Osteoblast (primary cell): ENCODE data around the gene EEF2. TPM values are rescaled to one million over a fixed set of nuclear protein-coding genes. Genes with fewer than 3 reads are reported as not detected.

ENCODE experiments used
- DNase-seq: peaks from one replicate; pipeline ENCODE4 v3.0.0; 2011; ENCODE audit warnings: low spot score, mixed read lengths; ENCODE audit not compliant: insufficient read length; ENCODE audit errors: missing footprints
- H2AFZ ChIP-seq: 2 replicates; pipeline ENCODE4 v1.6.0; 2011; ENCODE audit warnings: mild to moderate bottlenecking, low read length
- H3K27ac ChIP-seq: 2 replicates; pipeline ENCODE4 v1.5.1; 2011; ENCODE audit warnings: mild to moderate bottlenecking, low read depth, low read length, moderate library complexity
- H3K27me3 ChIP-seq: 2 replicates; pipeline ENCODE4 v1.6.0; 2012; ENCODE audit warnings: mild to moderate bottlenecking, control low read depth, inconsistent platforms, low read length, moderate library complexity; ENCODE audit not compliant: insufficient read depth
- H3K36me3 ChIP-seq: 2 replicates; pipeline ENCODE4 v1.5.1; 2011; ENCODE audit warnings: mild to moderate bottlenecking, low read length, control low read depth, moderate library complexity; ENCODE audit not compliant: insufficient read depth
- H3K4me1 ChIP-seq: 2 replicates; pipeline ENCODE4 v1.5.1; 2011; ENCODE audit warnings: mild to moderate bottlenecking, low read length, control low read depth, moderate library complexity; ENCODE audit not compliant: insufficient read depth
- H3K4me2 ChIP-seq: 2 replicates; pipeline ENCODE4 v1.6.0; 2011; ENCODE audit warnings: mild to moderate bottlenecking, low read length; ENCODE audit not compliant: insufficient read depth
- H3K4me3 ChIP-seq: fragments of 200-600 bp; sonication (generic); 3 replicates; pipeline ENCODE4 v1.5.1; 2012; ENCODE audit warnings: mild to moderate bottlenecking, low read length, inconsistent platforms; ENCODE audit not compliant: insufficient read depth
- H3K79me2 ChIP-seq: 2 replicates; pipeline ENCODE4 v1.6.0; 2012; ENCODE audit warnings: mild to moderate bottlenecking, low read length, control low read depth, inconsistent platforms; ENCODE audit not compliant: insufficient read depth
- H3K9me3 ChIP-seq: 2 replicates; pipeline ENCODE4 v1.5.1; 2011; ENCODE audit warnings: low read depth, low read length, control low read depth
- H4K20me1 ChIP-seq: 2 replicates; pipeline ENCODE4 v1.6.0; 2012; ENCODE audit warnings: mild to moderate bottlenecking, low read length, control low read depth; ENCODE audit not compliant: insufficient read depth
- CTCF ChIP-seq: IDR thresholded peaks from 2 replicates; pipeline ENCODE4 v1.5.1; 2011; ENCODE audit warnings: mild to moderate bottlenecking, low read depth, low read length, moderate library complexity; ENCODE audit errors: extremely low read depth
- small RNA-seq: library from RNA; depleted of rRNA; stranded (forward); fragments of <200 nt; gene quantifications from one replicate; pipeline ENCODE3, GENCODE V24; 2012
- total RNA-seq: library from RNA; depleted of rRNA; stranded (reverse); fragments of >200 nt; gene quantifications from 2 replicates; pipeline ENCODE4 v1.2.3, GENCODE V29; 2012

The EEF2 gene
- total RNA-seq, 1 donor, result 2,968 TPM

GRCh38 chr19:3931041-3931440 is 54.2 kb downstream of the EEF2 start:
- no peaks in the 10 kb centered on the region for H3K9me3 ChIP-seq
- no peak overlapping the region for H3K4me2 ChIP-seq
- H3K79me2 ChIP-seq, result no peaks in the 10 kb centered on the region
- no peak for TF ChIP-seq CTCF
- H2AFZ ChIP-seq, result no peak overlapping the region
- no peak overlapping the region for H3K4me3 ChIP-seq
- no peaks in the 10 kb centered on the region for H4K20me1 ChIP-seq
- no peaks in the 10 kb centered on the region for H3K36me3 ChIP-seq
- H3K27me3 ChIP-seq, result peaks cover 26% of the 10 kb centered on the region
- DNase-seq, result peak; percentile 55
- H3K4me1 ChIP-seq, result no peaks in the 10 kb centered on the region
- no peak overlapping the region for H3K27ac ChIP-seq

Small RNAs within 50 kb of the gene (small RNA-seq; reads per million reads assigned to genes)
- 20.9 reads per million, percentile 94 among the genes with 10 or more reads in this experiment for gene SNORD37

Other genes starting within 250 kb of the EEF2 start
- gene APBA3, start 223.8 kb downstream of the EEF2 start, total RNA-seq, result 22.4 and 24.2 TPM in 2 replicates
- gene MRPL54, start 222.8 kb downstream of the EEF2 start, total RNA-seq, result 41.6 and 44.8 TPM in 2 replicates
- gene RAX2, start 213.2 kb downstream of the EEF2 start, total RNA-seq, result not detected in 2 replicates
- gene MATK, start 199.1 kb downstream of the EEF2 start, total RNA-seq, result not detected in 2 replicates
- gene ZFR2, start 116.4 kb downstream of the EEF2 start, total RNA-seq, result not detected in 2 replicates
- gene ATCAY, start 104.8 kb downstream of the EEF2 start, total RNA-seq, result not detected in 2 replicates
- gene NMRK2, start 52.4 kb downstream of the EEF2 start, total RNA-seq, result not detected in 2 replicates
- 122 and 131 TPM in 2 replicates for gene DAPK3, start 14.4 kb downstream of the EEF2 start, total RNA-seq
- 14.7 and 21.4 TPM in 2 replicates for gene PIAS4, start 22.3 kb upstream of the EEF2 start, total RNA-seq
- 38.6 and 42.7 TPM in 2 replicates for gene ZBTB7A, start 81.4 kb upstream of the EEF2 start, total RNA-seq
- 221 and 233 TPM in 2 replicates for gene MAP2K2, start 138.7 kb upstream of the EEF2 start, total RNA-seq
- gene CREB3L3, start 168.2 kb upstream of the EEF2 start, total RNA-seq, result not detected in 2 replicates
- gene SIRT6, start 197.1 kb upstream of the EEF2 start, total RNA-seq, result 8.3 and 16.3 TPM in 2 replicates
- gene ANKRD24, start 197.2 kb upstream of the EEF2 start, total RNA-seq, result 0.29 and 0.72 TPM in 2 replicates
- gene EBI3, start 244.1 kb upstream of the EEF2 start, total RNA-seq, result not detected in 2 replicates